ENCODE measurements around the gene DTWD2.
A peak's percentile ranks its signal among the peaks of the same experiment; 100 is the strongest.
"Not testable (repeated sequence)": the region's sequence is repeated elsewhere in the genome, so short reads cannot be mapped to it uniquely, and the experiment has no call there.

Gene DTWD2, protein sequence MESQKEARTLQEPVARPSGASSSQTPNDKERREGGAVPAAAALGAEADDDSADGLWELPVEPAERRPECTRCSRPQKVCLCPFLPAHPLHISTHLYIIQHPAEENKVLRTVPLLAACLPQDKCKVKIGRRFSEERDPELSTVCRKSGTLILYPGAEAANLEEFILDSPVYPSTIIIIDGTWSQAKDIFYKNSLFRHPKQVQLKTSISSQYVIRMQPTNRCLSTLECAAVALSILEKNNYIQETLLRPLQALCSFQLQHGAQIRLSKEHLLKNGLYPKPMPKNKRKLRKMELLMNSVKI

DNA sequence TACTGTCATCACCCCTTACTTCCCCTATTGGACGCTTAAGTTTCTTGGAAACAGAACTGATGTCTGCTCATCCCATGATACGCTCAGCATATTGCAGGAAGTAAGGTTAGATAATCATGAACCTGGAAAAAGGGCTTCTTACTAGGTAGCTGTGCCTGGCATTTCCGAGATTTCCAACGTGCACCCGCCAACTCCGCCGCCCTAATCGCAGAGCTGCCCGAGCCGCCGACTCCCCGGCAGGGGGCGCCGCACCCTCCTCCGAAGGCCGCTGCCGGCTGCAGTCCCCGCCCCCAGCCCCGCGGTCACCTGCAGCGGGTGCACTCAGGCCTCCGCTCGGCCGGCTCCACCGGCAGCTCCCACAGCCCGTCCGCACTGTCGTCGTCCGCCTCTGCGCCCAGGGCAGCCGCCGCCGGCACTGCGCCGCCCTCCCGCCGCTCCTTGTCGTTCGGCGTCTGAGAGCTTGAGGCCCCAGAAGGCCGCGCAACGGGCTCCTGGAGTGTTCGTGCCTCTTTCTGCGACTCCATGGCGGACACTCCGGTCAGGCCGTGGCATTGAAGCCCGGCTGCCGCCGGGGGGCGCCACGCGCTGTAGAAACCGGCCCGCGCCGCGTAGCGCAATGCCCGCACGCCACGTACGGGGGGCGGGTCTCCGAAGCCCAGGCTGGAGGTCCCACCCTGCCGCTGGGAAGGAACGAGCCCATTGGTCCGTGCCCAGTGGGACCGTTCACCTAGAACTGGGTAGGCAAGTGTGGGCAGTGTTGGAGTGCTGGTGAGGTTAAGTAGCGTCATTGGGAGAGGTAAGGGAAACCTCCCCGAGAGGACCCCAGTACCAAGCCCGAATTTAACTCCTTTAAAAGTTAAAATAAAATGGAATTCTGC lies at the start of gene DTWD2:
TSS of gene DTWD2 (minus strand) at position 560 of the 878 bp plus-strand sequence. CDS start at position 524, 36 bp downstream.
- DNase-seq, result peak; percentile 95

DNA sequence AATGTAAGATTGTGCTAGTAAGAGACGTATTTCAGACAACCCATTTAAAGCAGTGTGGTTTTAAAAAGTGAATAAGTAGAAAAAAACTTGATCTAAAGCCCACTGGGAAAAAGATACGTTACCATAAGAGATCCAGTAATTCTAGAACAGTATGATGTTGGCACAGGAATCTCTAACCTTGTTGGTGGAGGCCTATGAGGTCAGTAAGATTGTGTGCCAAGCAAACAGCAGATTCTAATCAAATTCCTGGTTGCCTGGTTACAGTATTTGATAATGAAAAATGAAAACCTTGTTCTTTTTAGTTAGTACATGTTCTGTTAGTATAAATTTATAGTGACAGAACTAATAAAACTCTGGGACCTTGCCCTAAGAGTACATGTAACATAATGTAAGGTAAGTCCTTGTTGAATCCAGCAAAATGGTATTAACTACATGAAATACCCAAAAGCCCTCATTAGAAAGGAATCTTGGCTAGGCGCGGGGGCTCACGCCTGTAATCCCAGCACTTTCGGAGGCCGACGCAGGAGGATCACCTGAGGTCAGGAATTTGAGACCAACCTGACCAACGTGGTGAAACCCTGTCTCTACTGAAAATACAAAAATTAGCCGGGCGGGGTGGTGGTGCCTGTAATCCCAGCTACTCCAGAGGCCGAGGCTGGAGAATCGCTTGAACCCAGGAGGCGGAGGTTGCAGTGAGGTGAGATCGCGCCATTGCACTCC lies 49.3 kb upstream of the DTWD2 start:
- DNase-seq, result no peak

DNA sequence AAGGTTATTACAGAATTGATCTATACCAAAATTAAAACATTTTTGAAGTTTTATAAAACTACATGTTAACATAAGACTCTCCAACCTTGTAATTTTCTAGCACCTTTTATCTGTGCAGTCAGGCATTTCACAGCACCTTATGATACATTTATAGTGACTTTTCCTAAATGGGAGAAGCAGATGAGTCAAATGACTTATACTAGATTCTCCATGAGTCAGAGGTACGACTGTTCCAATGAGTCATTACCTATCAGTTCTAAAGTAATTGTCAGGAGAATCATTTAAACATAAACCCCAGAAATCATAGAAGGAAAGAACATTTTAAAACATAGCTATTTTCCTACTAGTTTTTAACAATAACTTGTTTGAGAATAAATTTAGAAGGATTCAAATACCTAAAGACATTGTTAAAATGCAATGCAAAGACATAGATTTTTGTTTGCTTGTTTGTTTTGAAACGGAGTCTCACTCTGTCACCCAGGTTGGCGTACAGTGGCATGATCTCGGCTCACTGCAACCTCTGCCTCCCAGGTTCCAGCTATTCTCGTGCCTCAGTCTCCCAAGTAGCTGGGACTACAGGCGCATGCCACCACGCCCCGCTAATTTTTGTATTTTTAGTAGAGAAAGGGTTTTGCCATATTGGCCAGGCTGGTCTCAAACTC lies 47.9 kb upstream of the DTWD2 start:
- no peak for DNase-seq

DNA sequence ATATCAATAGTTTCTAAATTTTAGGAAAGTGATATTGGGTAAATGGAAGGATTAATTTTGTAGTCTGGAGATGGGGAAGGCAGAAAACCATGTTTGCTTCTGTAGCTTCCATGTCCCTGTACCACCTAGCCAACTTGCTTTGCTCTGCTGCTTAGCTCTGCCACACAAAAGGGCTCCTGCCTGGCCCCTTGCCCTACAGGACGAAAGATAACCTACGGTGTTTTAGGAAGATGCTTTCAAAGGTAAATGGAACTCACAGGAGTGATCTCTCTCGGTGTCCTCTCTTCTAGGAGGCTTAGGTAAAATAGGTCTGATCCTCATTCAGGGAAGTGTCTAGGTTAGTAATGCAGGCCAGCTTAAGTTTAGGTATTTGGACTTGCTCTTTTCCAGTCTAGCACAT lies 44.8 kb upstream of the DTWD2 start:
- no peak for DNase-seq

DNA sequence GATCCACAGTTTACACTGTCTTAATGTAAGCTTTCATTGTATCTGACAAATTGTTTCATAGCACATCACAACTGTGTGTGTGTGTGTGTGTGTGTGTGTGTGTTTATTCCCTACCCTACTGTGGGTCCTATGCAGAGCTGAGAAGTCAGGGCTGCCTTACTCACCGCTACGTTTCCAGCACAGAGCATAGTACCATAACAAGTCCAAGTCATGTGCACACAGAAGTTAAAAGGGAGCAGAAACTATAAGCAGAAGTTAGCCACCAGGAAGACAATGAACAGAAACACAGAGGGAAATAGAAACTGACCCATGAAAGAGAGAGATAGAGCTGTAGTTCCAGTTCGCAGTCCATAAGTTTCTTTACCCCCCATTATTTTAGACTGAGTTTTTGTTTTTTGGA lies 44.3 kb upstream of the DTWD2 start:
- no peak for DNase-seq

DNA sequence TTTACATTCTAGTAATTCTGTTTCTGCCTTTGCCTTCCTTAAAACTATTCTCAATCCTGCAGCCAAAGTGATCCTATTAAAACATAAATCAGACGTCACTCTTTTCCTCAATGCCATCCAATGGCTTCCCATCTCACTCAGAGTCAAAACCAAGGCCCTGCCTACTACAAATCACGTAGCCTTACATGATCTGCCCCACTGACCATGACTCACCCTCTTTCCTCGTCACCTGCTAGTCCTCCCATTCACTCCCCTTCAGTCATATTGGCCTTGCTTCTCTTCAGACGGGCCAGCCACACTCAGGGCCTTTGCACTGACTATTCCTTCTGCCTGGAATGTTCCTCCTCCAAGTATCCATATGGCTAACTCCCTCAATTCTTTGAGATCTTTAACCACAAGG lies 43.6 kb upstream of the DTWD2 start:
- DNase-seq, result no peak

DNA sequence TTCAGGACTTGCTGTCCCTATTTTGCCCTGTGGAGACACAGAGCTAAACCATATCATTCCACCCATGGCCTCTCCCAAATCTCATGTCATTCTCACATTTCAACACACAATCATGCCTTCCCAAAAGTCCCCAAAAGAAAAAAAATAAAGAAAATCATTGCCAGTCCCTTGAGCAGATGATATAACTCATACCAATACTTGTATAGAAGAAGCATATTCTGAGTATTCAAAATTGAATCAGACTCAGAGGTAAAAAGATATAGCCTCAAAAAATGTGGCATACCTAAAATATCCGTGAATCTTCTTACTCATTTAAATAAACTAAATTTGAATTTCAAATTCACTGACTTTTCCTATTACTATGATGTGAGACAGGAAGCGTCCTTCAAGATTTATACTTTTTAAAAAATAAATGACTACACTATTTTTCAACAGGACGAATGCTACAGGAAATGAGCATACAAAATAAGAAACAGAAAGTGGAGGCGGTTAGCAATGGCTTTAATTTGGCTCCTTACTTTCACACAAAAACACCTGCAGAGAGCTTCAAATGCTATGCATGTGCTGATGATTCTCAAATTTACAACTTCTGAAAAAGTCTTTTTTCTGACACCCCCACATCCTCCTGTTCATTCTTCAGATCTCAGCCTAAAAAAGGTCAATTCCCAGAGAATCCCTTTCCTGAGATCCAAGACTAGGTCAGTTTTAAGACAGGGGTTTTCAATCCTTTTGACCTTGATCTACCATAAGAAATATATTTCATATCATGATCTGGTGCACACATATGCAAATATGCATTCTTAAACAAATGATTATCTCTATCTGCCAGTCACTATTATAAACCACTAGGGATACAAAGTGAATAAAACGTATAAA lies 42.9 kb upstream of the DTWD2 start:
- DNase-seq, result no peak

DNA sequence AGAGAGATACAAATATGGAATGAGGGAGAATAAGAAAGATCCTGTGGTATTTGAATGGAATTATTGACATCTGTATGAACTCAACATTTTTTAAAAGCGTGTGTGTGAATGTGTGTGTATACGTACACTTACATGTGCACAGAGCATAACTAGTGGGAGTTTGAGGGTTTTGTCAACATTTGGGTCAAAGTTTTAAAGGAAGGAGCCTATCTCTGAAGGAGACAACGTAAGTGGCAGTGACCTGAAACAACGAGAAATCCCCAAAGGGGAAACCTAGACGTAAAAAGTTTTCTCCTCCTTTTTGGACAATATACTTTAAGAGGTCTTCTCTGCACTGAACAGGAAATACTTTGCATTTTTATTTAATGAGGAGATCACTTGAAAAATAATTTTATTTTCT lies 40.2 kb upstream of the DTWD2 start:
- DNase-seq, result no peak

DNA sequence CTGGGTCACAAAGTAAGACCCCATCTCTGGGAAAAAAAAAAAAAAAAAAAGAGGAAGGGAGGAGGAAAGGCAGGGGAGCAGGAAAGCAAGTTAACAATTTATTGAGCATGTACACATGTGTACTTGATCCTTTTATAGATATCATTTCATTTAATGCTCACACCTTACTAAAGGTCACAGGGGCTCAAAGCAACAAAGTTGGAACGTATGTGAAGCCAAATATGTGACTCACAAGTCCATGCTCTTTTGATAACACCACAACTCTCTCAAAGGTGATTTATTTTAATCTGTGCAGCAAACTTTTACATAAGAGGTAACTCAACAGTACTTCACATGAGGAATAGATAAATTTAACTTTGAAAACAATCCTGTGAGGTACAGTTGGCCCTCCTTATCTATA lies 34.4 kb upstream of the DTWD2 start:
- no peak for DNase-seq

DNA sequence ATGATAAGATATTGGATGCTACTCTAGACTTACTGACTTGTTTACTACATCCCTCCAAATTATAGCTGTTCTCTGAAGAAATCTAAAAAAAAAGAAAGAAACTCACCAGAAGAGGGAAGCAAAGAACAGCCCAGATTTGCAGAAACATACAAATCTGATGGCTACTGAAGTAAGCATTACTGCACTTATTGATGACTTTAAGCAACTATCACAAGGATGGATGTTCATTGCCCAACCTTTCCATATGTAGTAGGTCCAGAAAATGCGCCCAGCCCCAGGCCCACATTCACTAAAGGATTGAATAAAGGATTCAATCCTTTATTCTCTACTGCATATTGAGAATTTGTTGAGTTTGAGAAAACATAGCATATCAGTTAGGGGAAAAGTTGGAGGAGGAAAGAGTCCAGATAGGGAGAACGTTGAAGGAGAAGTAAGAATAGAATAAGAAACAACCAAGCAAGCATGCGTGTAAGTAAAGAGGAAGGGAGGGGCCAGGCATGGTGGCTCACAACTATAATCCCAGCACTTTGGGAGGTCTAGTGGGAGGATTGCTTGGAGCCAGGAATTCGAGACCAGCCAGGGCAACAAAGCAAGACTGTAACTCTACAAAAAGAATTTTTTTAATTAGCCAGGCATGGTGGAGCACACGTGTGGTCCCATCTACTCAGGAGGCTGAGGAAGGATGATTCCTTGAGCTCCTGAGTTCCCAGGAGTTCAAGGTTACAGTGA lies 33.8 kb upstream of the DTWD2 start:
- no peak for DNase-seq

DNA sequence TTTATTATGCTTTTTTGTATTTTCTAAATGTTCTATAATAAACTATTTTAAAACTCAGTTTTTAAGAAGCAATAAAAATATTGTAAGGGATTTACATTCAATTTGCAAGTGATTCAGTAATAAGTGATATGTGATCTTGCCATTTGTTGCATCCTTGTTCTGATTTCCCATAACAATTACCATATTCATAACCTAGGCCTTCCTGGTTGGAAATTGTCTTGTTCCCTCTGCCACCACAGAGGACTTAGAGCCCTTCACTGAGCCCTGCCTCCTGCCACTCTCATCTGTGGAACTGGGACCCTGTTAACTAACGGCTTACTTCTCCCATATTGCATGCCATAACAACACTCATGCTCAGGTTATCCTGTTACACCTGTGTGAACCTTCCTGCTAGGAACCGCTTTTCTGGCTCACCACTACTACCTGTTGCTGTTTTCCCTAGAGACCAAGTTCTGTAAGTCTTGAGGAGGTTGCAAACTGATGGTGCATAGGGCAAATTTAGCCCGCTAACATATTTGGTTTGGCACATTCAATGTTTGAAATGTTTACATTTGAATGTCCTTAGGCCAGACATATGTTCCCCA lies 32.9 kb upstream of the DTWD2 start:
- DNase-seq, result no peak

DNA sequence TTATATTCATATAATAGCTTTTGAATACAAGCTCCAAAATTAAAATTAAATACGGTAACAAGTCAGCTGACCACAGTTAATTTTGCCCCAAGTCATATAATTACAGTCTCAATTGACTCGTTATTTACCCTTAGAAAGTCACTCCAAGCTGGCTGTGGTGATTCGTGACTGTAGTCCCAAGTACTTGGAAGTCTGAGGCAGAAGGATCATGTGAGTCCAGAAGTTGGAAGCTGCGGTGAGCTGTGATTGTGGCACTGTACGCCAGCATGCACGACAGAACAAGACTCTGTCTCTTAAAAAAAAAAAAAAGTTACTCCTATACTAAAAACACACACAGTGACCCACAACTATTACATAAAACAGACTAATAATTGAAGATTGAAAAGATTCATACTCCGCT lies 31.6 kb upstream of the DTWD2 start:
- DNase-seq, result no peak

DNA sequence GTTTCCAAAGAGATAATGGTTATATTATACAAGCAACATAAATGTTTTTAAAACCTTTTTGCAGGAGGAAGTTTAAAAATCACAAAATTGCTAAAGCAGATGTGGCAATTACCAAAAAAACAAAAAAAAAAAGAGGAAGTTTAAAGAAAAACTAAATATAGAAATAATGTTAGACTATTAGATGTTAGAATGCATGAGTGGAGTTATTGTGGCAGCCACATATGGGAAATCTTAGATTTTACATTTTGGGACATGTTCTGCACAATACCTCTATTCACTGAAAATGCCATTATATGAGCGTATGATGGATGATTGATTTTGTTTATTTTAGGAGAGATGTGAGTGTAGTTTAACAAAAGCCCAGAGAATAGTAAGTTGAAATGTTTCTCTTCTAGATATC lies 31.2 kb upstream of the DTWD2 start:
- no peak for DNase-seq

DNA sequence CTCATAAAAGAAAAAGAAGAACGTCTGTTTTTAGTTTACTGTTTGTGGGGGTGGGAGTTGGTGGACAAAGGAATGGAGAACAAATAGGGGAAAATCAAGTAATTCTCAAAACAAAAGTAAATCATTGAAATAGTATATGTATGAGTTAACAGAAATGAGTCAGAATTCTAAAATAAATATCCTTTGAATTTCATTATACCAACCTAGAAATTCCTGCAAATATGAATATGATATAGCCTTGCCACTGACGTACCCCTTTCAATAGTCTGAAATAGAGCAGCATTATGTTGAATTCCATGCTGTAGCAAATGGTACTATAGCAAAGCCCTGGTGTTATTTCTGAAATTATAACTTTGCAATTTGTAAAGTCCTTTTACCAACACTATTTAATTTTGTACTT lies 29.6 kb upstream of the DTWD2 start:
- DNase-seq, result no peak

DNA sequence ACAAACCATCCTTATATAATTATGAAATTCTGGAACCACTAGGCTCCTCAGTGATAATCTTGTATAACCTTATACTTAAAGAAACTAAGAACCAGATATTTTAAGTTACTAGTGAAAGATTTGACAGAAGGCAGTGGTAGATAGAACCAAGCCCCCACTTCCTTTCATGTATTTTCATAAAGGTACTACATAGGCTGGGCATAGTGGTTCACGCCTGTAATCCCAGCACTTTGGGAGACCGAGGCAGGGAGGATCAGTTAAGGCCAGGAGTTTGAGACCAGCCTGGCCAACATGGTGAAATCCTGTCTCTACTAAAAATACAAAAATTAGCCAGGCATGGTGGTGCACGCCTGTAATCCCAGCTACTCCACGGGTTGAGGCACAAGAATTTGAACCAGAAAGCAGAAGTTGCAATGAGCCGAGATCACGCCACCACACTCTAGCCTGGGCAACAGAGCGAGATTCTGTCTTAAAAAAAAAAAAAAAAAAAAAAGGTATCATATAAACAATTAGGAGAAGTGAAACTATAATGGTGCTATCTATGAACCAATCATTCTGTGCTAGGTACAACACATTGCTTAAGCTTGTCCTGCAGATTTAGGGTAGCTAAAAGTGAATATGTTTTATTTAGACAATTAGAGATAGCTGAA lies 27.9 kb upstream of the DTWD2 start:
- DNase-seq, result no peak

DNA sequence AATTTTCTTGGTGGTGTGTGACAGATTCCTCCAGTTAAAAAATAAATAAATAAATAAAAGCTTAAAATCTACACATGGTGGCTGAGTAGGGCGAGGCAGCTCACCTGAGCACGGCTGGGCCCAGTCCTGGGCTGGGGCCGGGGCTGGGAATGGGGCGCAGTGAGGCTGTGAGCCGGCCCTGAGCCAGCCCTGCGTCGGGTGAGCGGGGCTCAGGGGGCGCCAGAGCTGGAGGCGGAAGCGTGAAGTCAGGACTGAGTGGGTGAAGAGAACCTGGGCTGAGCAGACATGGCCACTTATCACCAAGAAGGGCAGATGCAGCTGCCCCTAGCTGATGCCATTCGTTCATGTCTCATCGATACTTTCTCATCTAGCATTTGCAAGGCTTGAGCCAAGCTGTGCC lies 22.8 kb upstream of the DTWD2 start:
- DNase-seq, result no peak

DNA sequence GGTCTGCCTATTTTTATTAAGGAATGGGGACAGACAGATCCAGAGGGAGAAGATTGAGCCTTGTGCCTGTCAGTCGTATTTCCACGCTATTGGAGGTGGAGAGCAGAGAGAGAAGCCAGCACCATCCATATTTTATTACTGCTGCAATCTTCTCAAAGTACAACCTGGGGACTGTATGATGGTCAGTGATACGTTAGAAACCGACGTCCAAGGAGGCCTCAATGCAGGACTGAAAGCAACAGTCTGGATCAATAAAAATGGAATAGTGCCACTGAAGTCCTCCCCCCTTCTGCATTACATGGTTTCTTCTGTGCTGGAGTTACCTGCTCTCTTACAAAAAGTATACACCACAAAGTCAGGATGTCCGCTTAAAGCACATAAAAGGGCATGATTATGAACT lies 21.9 kb upstream of the DTWD2 start:
- DNase-seq, result no peak

DNA sequence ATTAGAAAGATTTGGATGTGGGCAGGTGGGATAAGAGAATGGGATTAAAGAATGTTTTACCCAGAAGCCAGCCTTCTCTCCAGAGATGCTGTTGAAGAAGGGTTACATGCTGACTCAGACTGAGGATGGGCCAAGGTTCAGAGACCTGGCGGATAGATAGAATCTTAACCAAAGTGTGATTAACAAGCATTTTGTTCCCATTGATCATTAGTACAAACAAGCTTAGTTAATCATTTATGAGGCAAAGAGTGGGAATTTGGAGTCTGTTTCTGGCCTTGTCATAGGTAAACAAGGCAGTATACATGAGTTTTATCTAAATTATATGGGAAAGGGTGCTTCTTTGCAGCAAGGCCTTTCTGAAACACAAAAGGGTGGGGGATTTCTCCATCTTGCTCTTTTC lies 20.8 kb upstream of the DTWD2 start:
- no peak for DNase-seq

DNA sequence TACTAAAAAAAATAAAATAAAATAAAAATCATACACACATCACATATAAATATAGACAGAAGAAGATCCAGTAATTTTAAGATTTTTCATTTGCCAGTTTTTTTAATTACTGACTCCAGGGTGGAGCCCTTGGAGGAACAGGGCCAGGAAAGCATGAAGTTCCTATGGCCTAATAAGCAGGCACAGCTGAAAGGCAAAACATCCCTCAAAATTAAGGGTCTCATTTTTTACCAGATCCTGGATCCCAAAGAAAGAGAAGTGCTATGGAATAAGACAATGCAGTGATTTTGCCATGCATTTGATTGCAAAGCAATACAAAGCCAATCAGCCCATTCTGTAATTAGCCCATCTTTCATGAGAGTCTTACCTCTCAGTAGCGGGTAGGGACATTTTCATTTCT lies 11.3 kb upstream of the DTWD2 start:
- no peak for DNase-seq

DNA sequence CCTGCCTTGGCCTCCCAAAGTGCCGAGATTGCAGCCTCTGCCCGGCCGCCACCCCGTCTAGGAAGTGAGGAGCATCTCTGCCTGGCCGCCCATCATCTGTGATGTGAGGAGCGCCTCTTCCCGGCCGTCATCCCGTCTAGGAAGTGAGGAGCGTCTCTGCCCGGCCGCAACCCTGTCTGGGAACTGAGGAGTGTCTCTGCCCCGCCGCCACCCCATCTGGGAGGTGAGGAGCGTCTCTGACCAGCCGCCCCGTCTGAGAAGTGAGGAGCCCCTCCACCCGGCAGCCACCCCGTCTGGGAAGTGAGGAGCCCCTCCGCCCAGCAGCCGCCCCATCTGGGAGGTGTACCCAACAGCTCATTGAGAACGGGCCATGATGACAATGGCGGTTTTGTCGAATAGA lies 10.5 kb upstream of the DTWD2 start:
- DNase-seq, result not testable (repeated sequence)

DNA sequence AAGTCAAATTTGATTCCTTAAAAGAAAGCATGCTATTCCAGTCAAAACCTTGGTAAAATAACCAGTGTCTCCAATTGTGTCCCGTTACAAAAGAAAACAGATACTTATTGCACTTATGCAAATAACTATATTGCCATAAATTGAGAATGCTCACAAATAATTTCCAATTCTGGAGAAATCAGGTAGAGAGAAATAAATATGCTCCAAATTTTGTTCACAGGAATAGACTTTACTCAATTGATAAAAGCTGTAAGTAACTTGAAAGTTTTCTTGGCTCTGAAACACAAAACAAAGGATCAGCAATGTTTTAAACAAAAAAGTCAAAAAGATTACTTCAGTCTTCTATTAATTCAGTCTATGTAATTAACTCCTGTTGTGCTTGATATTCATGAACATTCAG lies 7.8 kb upstream of the DTWD2 start:
- no peak for DNase-seq

Data from CD4-positive, alpha-beta T cell treated with Interleukin-6 for 4 hours (primary cell).